ENCODE results near the gene CAP1. TPM values are rescaled to one million over a fixed set of nuclear protein-coding genes. Genes with fewer than 3 reads are reported as not detected.

CAP1 gene
- total and polyA plus RNA-seq, 7 donors: 33.7 to 116 (median 61.4) TPM

DNA sequence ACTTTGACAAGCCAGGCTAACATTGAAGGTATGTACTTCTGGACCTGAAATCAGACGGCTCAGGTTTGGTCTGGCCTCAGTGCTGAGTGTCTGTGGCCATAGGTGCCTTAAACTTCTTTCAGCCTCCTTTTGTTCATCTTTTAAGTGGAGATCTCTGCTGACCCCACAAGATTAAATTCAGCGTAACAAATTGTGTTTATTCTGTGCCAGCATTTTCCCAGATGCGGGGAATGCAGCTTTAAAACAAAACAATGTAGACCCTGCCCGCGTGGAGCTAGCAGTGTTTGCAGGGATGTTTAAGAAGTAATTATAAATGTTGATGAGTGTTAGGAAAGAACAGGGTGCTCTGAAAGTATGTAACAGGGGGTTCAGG lies 923 bp downstream of the CAP1 start:
- peak overlapping the region; percentile 100 for H3K27ac ChIP-seq
- intact Hi-C loops (cut with DNase I): loop anchor here in 1 of 2 donors (10.0 kb wide), 1 partner anchor 213 kb away; the partner anchor contains the start of gene ZMPSTE24
- peaks cover 0 to 8% of the 10 kb centered on the region in 2 donors for H3K36me3 ChIP-seq (ENCODE audit: insufficient read depth in 1 of 2, low read depth in 1 of 2)
- TF ChIP-seq, protein P1, sequence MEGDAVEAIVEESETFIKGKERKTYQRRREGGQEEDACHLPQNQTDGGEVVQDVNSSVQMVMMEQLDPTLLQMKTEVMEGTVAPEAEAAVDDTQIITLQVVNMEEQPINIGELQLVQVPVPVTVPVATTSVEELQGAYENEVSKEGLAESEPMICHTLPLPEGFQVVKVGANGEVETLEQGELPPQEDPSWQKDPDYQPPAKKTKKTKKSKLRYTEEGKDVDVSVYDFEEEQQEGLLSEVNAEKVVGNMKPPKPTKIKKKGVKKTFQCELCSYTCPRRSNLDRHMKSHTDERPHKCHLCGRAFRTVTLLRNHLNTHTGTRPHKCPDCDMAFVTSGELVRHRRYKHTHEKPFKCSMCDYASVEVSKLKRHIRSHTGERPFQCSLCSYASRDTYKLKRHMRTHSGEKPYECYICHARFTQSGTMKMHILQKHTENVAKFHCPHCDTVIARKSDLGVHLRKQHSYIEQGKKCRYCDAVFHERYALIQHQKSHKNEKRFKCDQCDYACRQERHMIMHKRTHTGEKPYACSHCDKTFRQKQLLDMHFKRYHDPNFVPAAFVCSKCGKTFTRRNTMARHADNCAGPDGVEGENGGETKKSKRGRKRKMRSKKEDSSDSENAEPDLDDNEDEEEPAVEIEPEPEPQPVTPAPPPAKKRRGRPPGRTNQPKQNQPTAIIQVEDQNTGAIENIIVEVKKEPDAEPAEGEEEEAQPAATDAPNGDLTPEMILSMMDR (IDR thresholded peaks at IDR 0.05): no peak
- H3K9me3 ChIP-seq: no peaks in the 10 kb centered on the region
- H3K4me3 ChIP-seq: peak overlapping the region; percentile 94
- H3K27me3 ChIP-seq (ENCODE audit: insufficient read depth in 3 of 3, low read length in 2 of 3): no peaks in the 10 kb centered on the region
- 8 to 13% (median 12%) methylated on average over 5 of the region's 5 CpGs for WGBS, 3 donors
- ATAC-seq: no peak
- H3K4me1 ChIP-seq: peaks cover 59% of the 10 kb centered on the region
- no peak for DNase-seq

DNA sequence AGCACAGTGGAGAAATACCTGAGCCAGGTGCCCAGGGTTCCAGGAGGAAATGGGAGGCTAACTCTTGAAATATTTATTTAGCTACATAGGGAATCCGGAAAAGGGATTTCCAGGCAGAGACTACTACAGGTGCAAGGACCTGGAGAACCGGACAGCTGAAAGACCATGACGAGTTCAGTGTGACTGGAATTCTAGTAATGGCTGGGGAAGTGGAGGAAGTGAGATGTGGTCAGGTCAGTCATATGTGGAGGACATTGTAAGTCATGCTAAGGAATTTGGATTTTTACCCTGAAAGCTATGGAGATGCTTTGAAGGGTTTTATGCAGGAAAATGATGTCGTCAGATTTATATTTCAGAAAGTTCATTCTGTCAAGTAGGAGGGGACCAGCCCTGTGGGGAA lies 1.8 kb downstream of the CAP1 start:
- intact Hi-C loops (cut with DNase I): loop anchor here in 1 of 2 donors (10.0 kb wide), 1 partner anchor 212 kb away; the partner anchor contains the start of gene ZMPSTE24
- H3K27ac ChIP-seq: no peak overlapping the region
- no peak for ATAC-seq
- no peak for DNase-seq
- WGBS, 3 donors: 59 to 71% (median 68%) methylated on average over 4 of the region's 4 CpGs
- H3K4me3 ChIP-seq: peak overlapping the region; percentile 94
- peaks cover 51% of the 10 kb centered on the region for H3K4me1 ChIP-seq
- no peaks in the 10 kb centered on the region for H3K27me3 ChIP-seq (ENCODE audit: insufficient read depth in 3 of 3, low read length in 2 of 3)
- TF ChIP-seq, protein P1 (IDR thresholded peaks at IDR 0.05): no peak
- H3K9me3 ChIP-seq: no peaks in the 10 kb centered on the region
- peaks cover 0 to 8% of the 10 kb centered on the region in 2 donors for H3K36me3 ChIP-seq (ENCODE audit: insufficient read depth in 1 of 2, low read depth in 1 of 2)

DNA sequence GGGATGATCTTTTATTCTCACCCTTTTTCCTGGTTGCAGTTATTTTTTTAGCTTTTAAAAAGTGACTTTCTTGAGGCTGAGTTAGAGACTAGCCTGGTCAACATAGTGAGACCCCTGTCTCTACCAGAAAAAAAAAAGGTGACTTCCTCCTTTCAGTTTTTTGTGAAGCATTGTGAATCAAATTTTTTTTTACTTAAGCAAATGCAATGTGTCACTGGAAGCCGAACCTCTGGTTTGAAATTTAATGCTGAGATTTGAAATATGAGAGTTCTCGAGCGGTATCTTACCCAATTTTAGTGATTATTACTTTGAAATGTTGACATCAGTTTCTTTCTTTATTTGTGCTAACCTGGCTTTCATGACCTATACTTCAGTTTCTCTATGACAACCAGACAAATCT lies 3.6 kb downstream of the CAP1 start:
- Histone ChIP-seq H3K36me3 (ENCODE audit: insufficient read depth in 1 of 2, low read depth in 1 of 2) (peaks cover 0 to 8% of the 10 kb centered on the region in 2 donors), H3K4me3 (peak overlapping the region; percentile 94), H3K27ac (no peak overlapping the region), H3K27me3 (ENCODE audit: insufficient read depth in 3 of 3, low read length in 2 of 3) (no peaks in the 10 kb centered on the region), H3K4me1 (peaks cover 38% of the 10 kb centered on the region), H3K9me3 (no peaks in the 10 kb centered on the region)
- DNase-seq (no peak), ATAC-seq (no peak)
- TF ChIP-seq, protein P1 (IDR thresholded peaks at IDR 0.05): no peak
- WGBS, 3 donors: 29 to 63% (median 31%) methylated on average over 3 of the region's 3 CpGs
- intact Hi-C loops (cut with DNase I): loop anchor here in 1 of 2 donors (10.0 kb wide), 1 partner anchor 211 kb away; the partner anchor contains the start of gene ZMPSTE24

DNA sequence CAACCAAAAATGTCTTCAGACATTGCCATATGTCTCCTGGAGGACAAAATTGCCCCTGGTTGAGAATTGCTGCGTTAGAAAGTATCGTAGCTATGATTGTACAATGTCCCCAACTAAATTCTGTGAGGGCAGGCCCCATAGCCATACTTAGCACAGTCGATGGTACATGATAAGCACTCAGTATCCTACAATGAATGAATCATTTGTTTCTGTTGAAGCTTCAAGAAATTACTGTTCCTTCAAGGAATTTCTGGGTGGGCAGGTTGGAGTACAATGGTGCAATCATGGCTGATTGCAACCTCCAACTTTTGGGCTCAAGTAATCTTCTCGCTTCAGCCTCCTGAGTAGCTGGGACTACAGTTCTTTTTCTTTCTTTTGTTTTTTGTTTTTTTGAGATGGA lies 4.7 kb downstream of the CAP1 start:
- TF ChIP-seq, protein P1 (IDR thresholded peaks at IDR 0.05): no peak
- DNase-seq: no peak
- Histone ChIP-seq H3K4me1 (peaks cover 35% of the 10 kb centered on the region), H3K27me3 (ENCODE audit: insufficient read depth in 3 of 3, low read length in 2 of 3) (no peaks in the 10 kb centered on the region), H3K36me3 (ENCODE audit: insufficient read depth in 1 of 2, low read depth in 1 of 2) (peaks cover 0 to 15% of the 10 kb centered on the region in 2 donors), H3K9me3 (no peaks in the 10 kb centered on the region), H3K4me3 (no peak overlapping the region), H3K27ac (no peak overlapping the region)
- intact Hi-C loops (cut with DNase I): loop anchor here in 1 of 2 donors (10.0 kb wide), 1 partner anchor 210 kb away; the partner anchor contains the start of gene ZMPSTE24
- no peak for ATAC-seq
- 90 to 97% (median 92%) methylated on average over 4 of the region's 4 CpGs for WGBS, 3 donors

DNA sequence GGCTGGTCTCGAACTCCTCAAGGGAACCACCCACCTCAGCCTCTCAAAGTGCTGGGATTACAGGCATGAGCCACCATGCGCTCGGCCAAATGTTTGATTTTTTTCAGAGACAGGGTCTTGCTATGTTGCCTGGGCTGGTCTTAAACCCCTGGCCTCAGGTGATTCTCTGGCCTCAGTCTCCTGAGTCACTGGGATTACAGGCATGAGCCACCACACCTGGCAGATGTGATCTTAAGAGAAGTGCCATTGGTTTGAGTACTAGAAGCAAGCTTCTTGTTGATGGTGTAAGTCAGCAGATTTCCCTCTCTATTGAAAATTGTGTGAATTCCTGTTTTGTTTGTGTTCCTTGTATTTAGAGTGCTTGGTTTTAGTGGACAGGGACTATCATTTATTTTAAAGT lies 5.2 kb downstream of the CAP1 start:
- peaks cover 4 to 15% of the 10 kb centered on the region in 2 donors for H3K36me3 ChIP-seq (ENCODE audit: insufficient read depth in 1 of 2, low read depth in 1 of 2)
- no peak overlapping the region for H3K4me3 ChIP-seq
- intact Hi-C loops (cut with DNase I): loop anchor here in 1 of 2 donors (10.0 kb wide), 1 partner anchor 209 kb away; the partner anchor contains the start of gene ZMPSTE24
- H3K27ac ChIP-seq: no peak overlapping the region
- 93 to 97% (median 96%) methylated on average over 3 of the region's 3 CpGs for WGBS, 3 donors
- TF ChIP-seq, protein P1 (IDR thresholded peaks at IDR 0.05): no peak
- H3K27me3 ChIP-seq (ENCODE audit: insufficient read depth in 3 of 3, low read length in 2 of 3): no peaks in the 10 kb centered on the region
- H3K9me3 ChIP-seq: no peaks in the 10 kb centered on the region
- ATAC-seq: no peak
- no peak for DNase-seq
- H3K4me1 ChIP-seq: peaks cover 37% of the 10 kb centered on the region

Measured in psoas muscle (tissue), 8 donors.